Upper lobe of left lung (tissue), 4 donors: Measurements from ENCODE around the gene TNS1.

Source experiments
- CTCF ChIP-seq, 6 experiments: fragments of 450-650 bp in 4 of 6; fragments of 200-600 bp in 2 of 6; sonication (generic) in 2 of 6; IDR thresholded peaks; one replicate each; pipeline ENCODE4 v1.5.1; 2016 to 2019; ENCODE audit warnings: antibody characterized with exemption in 6 of 6
- EP300 ChIP-seq, 4 donors: sonication (generic); formaldehyde crosslinking; IDR thresholded peaks; one replicate each; pipeline ENCODE4 v1.5.1; 2017; ENCODE audit warnings: antibody characterized with exemption in 4 of 4, control low read depth in 2 of 4
- POLR2A ChIP-seq, 4 donors: fragments of 450-650 bp; IDR thresholded peaks; one replicate each; pipeline ENCODE4 v1.5.1; 2016 to 2017; ENCODE audit warnings: antibody characterized with exemption in 4 of 4, mild to moderate bottlenecking in 2 of 4
- POLR2AphosphoS5 ChIP-seq, 2 donors: sonication (generic); formaldehyde crosslinking; IDR thresholded peaks; one replicate each; pipeline ENCODE4 v1.5.1; 2017; ENCODE audit warnings: antibody characterized with exemption in 2 of 2

- TF ChIP-seq CTCF (IDR thresholded peaks at IDR 0.05) (no peak), POLR2A (IDR thresholded peaks at IDR 0.05) (no peak), POLR2AphosphoS5 (IDR thresholded peaks at IDR 0.05) (no peak), EP300 (IDR thresholded peaks at IDR 0.05) (no peak)
These were observed 167.9 kb downstream of the TNS1 start for GRCh38 chr2:217834744-217835513.
